Breast epithelium (tissue), 4 donors: ENCODE results near the gene GP1BA. TPM values are rescaled to one million over a fixed set of nuclear protein-coding genes. Genes with fewer than 3 reads are reported as not detected.
A peak's percentile ranks its signal among the peaks of the same experiment; 100 is the strongest.

Source experiments
- DNase-seq, 2 donors: peaks; one replicate each; pipeline ENCODE4 v3.0.0-alpha.2; 2019; ENCODE audit warnings: low spot score in 2 of 2
- H3K27ac ChIP-seq, 2 donors: fragments of 200-600 bp; sonication (generic) in 1 of 2; one replicate each; pipeline ENCODE4 v1.5.1; 2016 to 2019; ENCODE audit warnings: mild to moderate bottlenecking in 1 of 2
- H3K27me3 ChIP-seq, 2 donors: fragments of 200-600 bp; sonication (generic) in 1 of 2; one replicate each; pipeline versions ENCODE4 v1.5.1 to v1.6.0; 2017 to 2019; ENCODE audit warnings: control low read depth in 1 of 2, mild to moderate bottlenecking in 1 of 2
- H3K36me3 ChIP-seq: fragments of 200-600 bp; one replicate; pipeline ENCODE4 v1.5.1; 2019
- H3K4me1 ChIP-seq, 2 donors: fragments of 200-600 bp; sonication (generic); one replicate each; pipeline ENCODE4 v1.5.1; 2016 to 2019; ENCODE audit warnings: control low read depth in 1 of 2
- H3K4me3 ChIP-seq, 3 donors: fragments of 200-600 bp; sonication (generic); 1 replicate in 2 of 3; 2 replicates in 1 of 3; pipeline ENCODE4 v1.5.1; 2016 to 2019; ENCODE audit warnings: mild to moderate bottlenecking in 3 of 3, moderate library complexity in 2 of 3
- H3K9me3 ChIP-seq, 2 donors: fragments of 200-600 bp; sonication (generic) in 1 of 2; one replicate each; pipeline ENCODE4 v1.5.1; 2016 to 2019; ENCODE audit warnings: control low read depth in 1 of 2
- POLR2A ChIP-seq: fragments of 450-650 bp; IDR thresholded peaks from one replicate; pipeline ENCODE4 v1.6.1; 2016; ENCODE audit warnings: antibody characterized with exemption, mild to moderate bottlenecking, moderate library complexity
- POLR2AphosphoS5 ChIP-seq, 3 donors: sonication (generic); formaldehyde crosslinking; IDR thresholded peaks; one replicate each; pipeline ENCODE4 v1.6.1; 2017; ENCODE audit warnings: antibody characterized with exemption in 3 of 3
- intact Hi-C: fragments of 100-400 bp; cut with DNase I; formaldehyde crosslinking; loops from one replicate; pipeline ENCODE4 v1.15.1; 2023; ENCODE audit warnings: low total_unique reads
- total RNA-seq, 3 donors: library from RNA; depleted of rRNA; stranded (reverse); fragments of >200 nt; gene quantifications; one replicate each; pipeline ENCODE4 v1.1.0, GENCODE V29; 2016
- TF ChIP-seq, protein P1 (sequence below), 3 donors: fragments of 450-650 bp; IDR thresholded peaks; one replicate each; pipeline ENCODE4 v1.5.1; 2016 to 2017; ENCODE audit warnings: antibody characterized with exemption in 3 of 3, mild to moderate bottlenecking in 3 of 3, moderate library complexity in 3 of 3

Gene GP1BA
- total RNA-seq, 3 donors from 2014 or later, result not detected

- intact Hi-C loops, result no loop called here
- H3K27ac ChIP-seq, result peak overlapping the region; percentile 95 to 97
- H3K4me1 ChIP-seq, result peaks cover 0 to 19% of the 10 kb centered on the region in 2 donors
- TF ChIP-seq, protein P1, sequence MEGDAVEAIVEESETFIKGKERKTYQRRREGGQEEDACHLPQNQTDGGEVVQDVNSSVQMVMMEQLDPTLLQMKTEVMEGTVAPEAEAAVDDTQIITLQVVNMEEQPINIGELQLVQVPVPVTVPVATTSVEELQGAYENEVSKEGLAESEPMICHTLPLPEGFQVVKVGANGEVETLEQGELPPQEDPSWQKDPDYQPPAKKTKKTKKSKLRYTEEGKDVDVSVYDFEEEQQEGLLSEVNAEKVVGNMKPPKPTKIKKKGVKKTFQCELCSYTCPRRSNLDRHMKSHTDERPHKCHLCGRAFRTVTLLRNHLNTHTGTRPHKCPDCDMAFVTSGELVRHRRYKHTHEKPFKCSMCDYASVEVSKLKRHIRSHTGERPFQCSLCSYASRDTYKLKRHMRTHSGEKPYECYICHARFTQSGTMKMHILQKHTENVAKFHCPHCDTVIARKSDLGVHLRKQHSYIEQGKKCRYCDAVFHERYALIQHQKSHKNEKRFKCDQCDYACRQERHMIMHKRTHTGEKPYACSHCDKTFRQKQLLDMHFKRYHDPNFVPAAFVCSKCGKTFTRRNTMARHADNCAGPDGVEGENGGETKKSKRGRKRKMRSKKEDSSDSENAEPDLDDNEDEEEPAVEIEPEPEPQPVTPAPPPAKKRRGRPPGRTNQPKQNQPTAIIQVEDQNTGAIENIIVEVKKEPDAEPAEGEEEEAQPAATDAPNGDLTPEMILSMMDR (IDR thresholded peaks at IDR 0.05), result no peak
- H3K27me3 ChIP-seq, result no peaks in the 10 kb centered on the region
- H3K4me3 ChIP-seq, result peak overlapping the region in 1 of 3 donors; percentile 86
- no peaks in the 10 kb centered on the region for H3K9me3 ChIP-seq
- H3K36me3 ChIP-seq, result no peaks in the 10 kb centered on the region
- no peak for DNase-seq
Measured at GRCh38 chr17:4965311-4965986, 33.4 kb downstream of the GP1BA start.

DNA sequence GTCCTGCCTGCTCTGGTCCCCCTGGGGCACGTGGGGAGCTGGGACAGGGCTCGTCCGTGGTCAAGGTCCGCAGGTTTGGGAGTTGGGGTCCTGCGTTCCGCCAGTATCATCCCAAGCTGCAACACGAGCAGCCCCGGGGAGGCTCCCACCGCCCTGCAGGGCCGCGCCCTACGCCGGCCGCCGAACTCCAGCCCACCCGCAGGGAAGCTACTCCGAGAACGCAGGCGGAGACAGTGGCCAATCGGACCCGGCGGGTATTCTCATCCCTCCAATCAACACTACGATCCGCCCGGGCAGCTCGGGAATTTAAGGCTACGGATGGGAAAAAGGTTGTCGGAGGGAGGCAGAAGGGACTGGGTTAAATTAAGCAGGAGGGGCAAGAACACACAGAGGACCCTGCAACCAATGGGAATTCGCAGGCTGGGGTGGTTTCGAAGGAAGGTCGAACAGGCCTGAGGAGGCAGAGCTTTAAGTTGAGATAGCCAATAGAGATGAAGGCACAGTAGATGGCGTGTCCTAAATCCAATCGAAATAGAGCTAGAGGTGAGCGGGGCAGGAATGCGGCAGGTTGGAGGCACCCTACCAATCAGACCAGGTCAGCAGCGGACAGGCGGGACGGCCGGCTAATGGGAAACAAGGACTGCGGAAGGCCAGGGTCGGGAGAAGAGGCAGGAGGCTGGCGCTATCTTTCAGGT lies 34.9 kb downstream of the GP1BA start:
- intact Hi-C loops, result loop anchor here (2.0 kb wide), 1 partner anchor 24 kb away; no protein-coding TSS in a partner anchor
- no peaks in the 10 kb centered on the region for H3K27me3 ChIP-seq
- H3K27ac ChIP-seq, result peak overlapping the region; percentile 95 to 97
- H3K4me1 ChIP-seq, result peaks cover 0 to 19% of the 10 kb centered on the region in 2 donors
- peak in 2 of 3 donors; percentile 26 to 52 for TF ChIP-seq POLR2AphosphoS5 (IDR thresholded peaks at IDR 0.05)
- TF ChIP-seq POLR2A, result no peak
- peak overlapping the region; percentile 65 to 86 (median 65) for H3K4me3 ChIP-seq
- H3K36me3 ChIP-seq, result no peaks in the 10 kb centered on the region
- DNase-seq, result peak; percentile 97 to 100
- no peaks in the 10 kb centered on the region for H3K9me3 ChIP-seq

GRCh38 chr17:4967539-4968485 lies 35.7 kb downstream of the GP1BA start, which contains the start of gene SPAG7:
Gene SPAG7, minus strand, starts transcription at chr17:4967817. Its CDS starts 13 bp downstream, at chr17:4967804.
- Histone ChIP-seq H3K4me3 (peak within 1 kb of the TSS; percentile 65 to 86 (median 65)), H3K36me3 (no peaks in the 10 kb centered on the region), H3K27ac (peak within 1 kb of the TSS; percentile 95 to 97), H3K27me3 (no peaks in the 10 kb centered on the region), H3K9me3 (no peaks in the 10 kb centered on the region), H3K4me1 (peaks cover 0 to 19% of the 10 kb centered on the region in 2 donors)
- intact Hi-C loops, result loop anchor here (2.0 kb wide), 2 partner anchors 19 to 25 kb away; partner anchors contain the start of gene PFN1
- TF ChIP-seq POLR2A (peak; percentile 73), POLR2AphosphoS5 (IDR thresholded peaks at IDR 0.05) (peak; percentile 88 to 98 (median 96))
- TF ChIP-seq, protein P1 (IDR thresholded peaks at IDR 0.05), result no peak
- DNase-seq, result peak; percentile 94 to 96

DNA sequence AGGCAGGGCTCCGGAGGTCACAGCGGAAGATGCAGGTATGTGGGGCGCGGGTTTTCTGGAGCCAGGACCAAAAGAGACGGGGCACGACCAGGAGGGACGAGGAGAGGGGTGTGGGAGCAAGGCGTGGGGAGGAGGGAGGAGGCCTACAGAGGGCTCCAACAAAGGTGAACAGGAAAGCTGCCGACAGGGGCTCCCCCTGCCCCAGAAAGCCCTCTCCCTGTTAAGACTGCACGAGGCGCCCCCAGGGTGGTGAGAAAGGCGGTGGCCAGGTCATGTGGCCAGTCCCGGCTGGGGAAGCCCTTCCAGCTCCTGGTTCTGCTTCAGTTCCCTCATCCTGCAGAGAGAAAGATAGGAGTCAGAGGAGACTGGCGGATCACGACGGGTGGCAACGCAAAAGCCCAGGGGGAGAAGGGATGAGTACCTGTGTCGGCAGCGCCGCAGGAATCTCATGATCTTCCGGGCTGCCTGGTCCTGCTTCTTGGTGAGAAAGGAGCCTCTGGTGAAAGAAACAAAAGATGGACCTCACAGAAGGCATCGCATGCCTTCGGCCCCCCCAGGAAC lies 36.5 kb downstream of the GP1BA start:
- Histone ChIP-seq H3K4me3 (peak overlapping the region; percentile 65 to 86 (median 65)), H3K27ac (peak overlapping the region; percentile 90 to 95), H3K36me3 (no peaks in the 10 kb centered on the region), H3K27me3 (no peaks in the 10 kb centered on the region), H3K4me1 (peaks cover 0 to 19% of the 10 kb centered on the region in 2 donors), H3K9me3 (no peaks in the 10 kb centered on the region)
- TF ChIP-seq POLR2AphosphoS5 (IDR thresholded peaks at IDR 0.05), result no peak
- TF ChIP-seq POLR2A, result no peak
- TF ChIP-seq, protein P1 (IDR thresholded peaks at IDR 0.05), result no peak
- DNase-seq, result no peak
- intact Hi-C loops, result loop anchor here (2.0 kb wide), 1 partner anchor 20 kb away; the partner anchor contains the start of gene PFN1
